HepG2 (cell line): ENCODE data around the gene PLCB1. TPM values are rescaled to one million over a fixed set of nuclear protein-coding genes. Genes with fewer than 3 reads are reported as not detected.

ENCODE experiments used
- AGO2 ChIP-seq: fragments of 200-400 bp; formaldehyde crosslinking; optimal IDR thresholded peaks from 2 replicates; pipeline ENCODE3; 2017; ENCODE audit warnings: mild to moderate bottlenecking, low read depth, low read length, moderate library complexity
- ARNT ChIP-seq: fragments of 450-650 bp; IDR thresholded peaks from 2 replicates; pipeline ENCODE4 v1.6.1; 2017
- IRF2 ChIP-seq: IDR thresholded peaks from 2 replicates; pipeline ENCODE4 v1.6.1; 2018; ENCODE audit warnings: missing genetic modification reagents, missing compliant biosample characterization
- KDM6A ChIP-seq: IDR thresholded peaks from 2 replicates; pipeline ENCODE4 v1.6.1; 2016; ENCODE audit warnings: low read depth
- MIXL1 ChIP-seq: IDR thresholded peaks from 2 replicates; pipeline ENCODE4 v1.6.1; 2016
- NFATC3 ChIP-seq: sonication (generic); formaldehyde crosslinking; IDR thresholded peaks from 2 replicates; pipeline ENCODE4 v1.5.1; 2020; ENCODE audit warnings: mild to moderate bottlenecking, missing genetic modification reagents
- POLR2AphosphoS5 ChIP-seq: IDR thresholded peaks from 2 replicates; pipeline ENCODE4 v1.6.1; 2012; ENCODE audit warnings: low read depth, low read length
- SALL1 ChIP-seq: sonication (generic); formaldehyde crosslinking; IDR thresholded peaks from 2 replicates; pipeline ENCODE4 v1.8.0; 2022; ENCODE audit warnings: mild to moderate bottlenecking, missing genetic modification reagents
- TBX2 ChIP-seq: sonication (generic); formaldehyde crosslinking; IDR thresholded peaks from 2 replicates; pipeline ENCODE4 v1.5.0; 2020; ENCODE audit warnings: missing genetic modification reagents, mild to moderate bottlenecking, borderline replicate concordance
- THAP11 ChIP-seq: IDR thresholded peaks from 2 replicates; pipeline ENCODE4 v1.6.1; 2016; ENCODE audit warnings: missing biosample characterization, missing genetic modification reagents
- ZBED4 ChIP-seq: sonication (generic); formaldehyde crosslinking; IDR thresholded peaks from 2 replicates; pipeline ENCODE4 v1.4.0; 2020; ENCODE audit warnings: missing genetic modification reagents, borderline replicate concordance
- ZBTB7A ChIP-seq: sonication (generic); formaldehyde crosslinking; IDR thresholded peaks from 2 replicates; pipeline ENCODE4 v1.8.0; 2022; ENCODE audit warnings: mild to moderate bottlenecking, missing genetic modification reagents
- ZNF143 ChIP-seq: sonication (generic); formaldehyde crosslinking; IDR thresholded peaks from 2 replicates; pipeline ENCODE4 v1.4.0; 2020; ENCODE audit warnings: missing genetic modification reagents
- ZNF619 ChIP-seq: sonication (generic); formaldehyde crosslinking; IDR thresholded peaks from 2 replicates; pipeline ENCODE4 v1.4.0; 2020; ENCODE audit warnings: mild to moderate bottlenecking, missing genetic modification reagents
- ZNF747 ChIP-seq: sonication (generic); formaldehyde crosslinking; IDR thresholded peaks from 2 replicates; pipeline ENCODE4 v1.8.1; 2023; ENCODE audit warnings: missing genetic modification reagents, mild to moderate bottlenecking, borderline replicate concordance
- ZSCAN29 ChIP-seq: sonication (generic); formaldehyde crosslinking; conservative IDR thresholded peaks from 2 replicates; pipeline ENCODE4 v1.4.0; 2020; ENCODE audit warnings: mild to moderate bottlenecking, missing genetic modification reagents
- polyA plus RNA-seq, 8 experiments: library from polyadenylated mRNA; depleted of rRNA in 3 of 8; stranded (reverse) in 7 of 8; unstranded in 1 of 8; fragments of >200 nt; fragmentation: Illumina TruSeq in 4 of 8; extraction: Trizol in 4 of 8; gene quantifications; 2 replicates each; pipeline versions ENCODE4 v1.2.1 to v1.2.3, GENCODE V29; 2011 to 2016; ENCODE audit warnings: low read depth in 4 of 8, missing spikeins in 1 of 8, mixed read lengths in 1 of 8; ENCODE audit not compliant: insufficient read depth in 1 of 8
- total RNA-seq, 5 experiments: library from RNA; depleted of rRNA; stranded (reverse); fragments of >200 nt; fragmentation: Illumina TruSeq; extraction: Trizol; gene quantifications; 2 replicates each; pipeline ENCODE4 v1.2.3, GENCODE V29; 2016; ENCODE audit warnings: low read depth in 1 of 5
- TF ChIP-seq, protein P1 (sequence below), 2 experiments: sonication (generic) in 1 of 2; formaldehyde crosslinking in 1 of 2; IDR thresholded peaks; 2 replicates each; pipeline versions ENCODE4 v1.6.1 to v1.9.0; 2014 to 2022; ENCODE audit warnings: antibody characterized with exemption in 1 of 2, borderline replicate concordance in 1 of 2, inconsistent platforms in 1 of 2, low read depth in 1 of 2, missing genetic modification reagents in 1 of 2

PLCB1 gene
- total and polyA plus RNA-seq, 2 of the 13 experiments (the other 11 are each of a cell fraction or from before 2014, with no cell fraction given): 42.4 to 55.9 TPM

GRCh38 chr20:8809107-8809953, 677.3 kb downstream of the PLCB1 start (continued):
- TF ChIP-seq, protein P1, sequence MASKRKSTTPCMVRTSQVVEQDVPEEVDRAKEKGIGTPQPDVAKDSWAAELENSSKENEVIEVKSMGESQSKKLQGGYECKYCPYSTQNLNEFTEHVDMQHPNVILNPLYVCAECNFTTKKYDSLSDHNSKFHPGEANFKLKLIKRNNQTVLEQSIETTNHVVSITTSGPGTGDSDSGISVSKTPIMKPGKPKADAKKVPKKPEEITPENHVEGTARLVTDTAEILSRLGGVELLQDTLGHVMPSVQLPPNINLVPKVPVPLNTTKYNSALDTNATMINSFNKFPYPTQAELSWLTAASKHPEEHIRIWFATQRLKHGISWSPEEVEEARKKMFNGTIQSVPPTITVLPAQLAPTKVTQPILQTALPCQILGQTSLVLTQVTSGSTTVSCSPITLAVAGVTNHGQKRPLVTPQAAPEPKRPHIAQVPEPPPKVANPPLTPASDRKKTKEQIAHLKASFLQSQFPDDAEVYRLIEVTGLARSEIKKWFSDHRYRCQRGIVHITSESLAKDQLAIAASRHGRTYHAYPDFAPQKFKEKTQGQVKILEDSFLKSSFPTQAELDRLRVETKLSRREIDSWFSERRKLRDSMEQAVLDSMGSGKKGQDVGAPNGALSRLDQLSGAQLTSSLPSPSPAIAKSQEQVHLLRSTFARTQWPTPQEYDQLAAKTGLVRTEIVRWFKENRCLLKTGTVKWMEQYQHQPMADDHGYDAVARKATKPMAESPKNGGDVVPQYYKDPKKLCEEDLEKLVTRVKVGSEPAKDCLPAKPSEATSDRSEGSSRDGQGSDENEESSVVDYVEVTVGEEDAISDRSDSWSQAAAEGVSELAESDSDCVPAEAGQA (IDR thresholded peaks at IDR 0.05; ENCODE audit: low read depth): peak; percentile 14; the same call in 1 of the 2 replicates
- TF ChIP-seq, protein P1 (CRISPR knock-in tag; IDR thresholded peaks at IDR 0.05; ENCODE audit: borderline replicate concordance): no peak
- TF ChIP-seq ZSCAN29 (CRISPR knock-in tag): 0 out of 2 replicates have a peak, but pooled peaks have one; percentile 30
- peak; percentile 58; the same call in 1 of the 2 replicates for TF ChIP-seq ZBED4
- no peak for TF ChIP-seq ARNT
- no peak for TF ChIP-seq AGO2
- peak; percentile 80; the same call in 1 of the 2 replicates for TF ChIP-seq ZNF747 (CRISPR knock-in tag)
- TF ChIP-seq IRF2 (CRISPR knock-in tag): peak; percentile 81
- TF ChIP-seq ZNF143 (CRISPR knock-in tag): no peak
- TF ChIP-seq ZNF619 (CRISPR knock-in tag): 0 out of 2 replicates have a peak, but pooled peaks have one; percentile 54
- peak; percentile 95 for TF ChIP-seq TBX2 (CRISPR knock-in tag)
- TF ChIP-seq KDM6A (CRISPR knock-in tag): peak; percentile 86
- peak; percentile 54; the same call in 1 of the 2 replicates for TF ChIP-seq NFATC3 (CRISPR knock-in tag)
- peak; percentile 85 for TF ChIP-seq MIXL1 (CRISPR knock-in tag)
- peak; percentile 29; the same call in 1 of the 2 replicates for TF ChIP-seq POLR2AphosphoS5
- peak; percentile 61 for TF ChIP-seq THAP11
- TF ChIP-seq ZBTB7A: no peak
- peak; percentile 88 for TF ChIP-seq SALL1 (CRISPR knock-in tag)
